K562 (cell line): ENCODE measurements around the gene DCUN1D4.

Experiments used
- ARID1B ChIP-seq: fragments of 450-650 bp; IDR thresholded peaks from 2 replicates; pipeline ENCODE4 v1.6.1; 2016; ENCODE audit warnings: antibody characterized with exemption, mild to moderate bottlenecking, inconsistent platforms
- BHLHE40 ChIP-seq: IDR thresholded peaks from 2 replicates; pipeline ENCODE4 v1.6.1; 2011; ENCODE audit warnings: low read length, improper control_type of control experiment
- EZH2 ChIP-seq: IDR thresholded peaks from 2 replicates; pipeline ENCODE4 v1.6.1; 2012; ENCODE audit warnings: low read depth, mild to moderate bottlenecking, inconsistent platforms, low read length, borderline replicate concordance
- FOSL1 ChIP-seq: fragments of 200-800 bp; sonication (Bioruptor generic); conservative IDR thresholded peaks from 2 replicates; pipeline ENCODE4 v1.6.1; 2016; ENCODE audit warnings: missing genetic modification characterization, missing compliant biosample characterization
- SP2 ChIP-seq: IDR thresholded peaks from 2 replicates; pipeline ENCODE4 v1.6.1; 2011; ENCODE audit warnings: mild to moderate bottlenecking, low read depth, low read length, moderate library complexity; ENCODE audit not compliant: poor library complexity, severe bottlenecking; ENCODE audit errors: extremely low read depth
- TFAM ChIP-seq: fragments of 250-450 bp; sonication (Bioruptor Pico); conservative IDR thresholded peaks from 2 replicates; pipeline ENCODE4 v1.5.0; 2021; ENCODE audit warnings: mild to moderate bottlenecking, moderate library complexity
- ZNF77 ChIP-seq: fragments of 250-450 bp; sonication (Bioruptor Pico); IDR thresholded peaks from 2 replicates; pipeline ENCODE4 v1.5.0; 2020
- TF ChIP-seq, protein P1 (sequence below), 2 experiments: fragments of 450-650 bp; formaldehyde crosslinking in 1 of 2; IDR thresholded peaks; 2 replicates each; pipeline versions ENCODE4 v1.4.0 to v1.6.1; 2014 to 2020; ENCODE audit warnings: mild to moderate bottlenecking in 2 of 2, borderline replicate concordance in 1 of 2, low read depth in 1 of 2

DNA sequence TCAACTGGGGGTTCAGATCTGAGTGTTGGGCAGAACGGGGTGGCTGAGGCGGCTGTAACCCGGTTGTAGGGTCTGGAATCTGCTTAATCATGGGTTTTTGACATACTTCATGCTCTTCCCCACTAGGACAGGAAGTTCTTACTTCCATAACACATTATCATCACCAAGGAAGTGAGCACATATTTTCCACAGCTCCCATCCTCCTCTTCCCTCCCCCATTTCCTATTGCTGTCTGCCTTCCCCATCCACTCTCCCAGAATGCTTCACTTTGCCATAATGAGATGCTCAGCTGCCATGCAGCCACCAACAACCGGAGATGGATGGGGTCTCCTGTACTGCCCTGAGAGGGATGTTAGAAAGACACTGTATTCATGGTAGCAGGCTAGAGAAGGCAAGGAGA, 6.4 kb upstream of the DCUN1D4 start:
- no peak; the same call in 1 of the 2 replicates for TF ChIP-seq FOSL1 (tag)
- TF ChIP-seq, protein P1, sequence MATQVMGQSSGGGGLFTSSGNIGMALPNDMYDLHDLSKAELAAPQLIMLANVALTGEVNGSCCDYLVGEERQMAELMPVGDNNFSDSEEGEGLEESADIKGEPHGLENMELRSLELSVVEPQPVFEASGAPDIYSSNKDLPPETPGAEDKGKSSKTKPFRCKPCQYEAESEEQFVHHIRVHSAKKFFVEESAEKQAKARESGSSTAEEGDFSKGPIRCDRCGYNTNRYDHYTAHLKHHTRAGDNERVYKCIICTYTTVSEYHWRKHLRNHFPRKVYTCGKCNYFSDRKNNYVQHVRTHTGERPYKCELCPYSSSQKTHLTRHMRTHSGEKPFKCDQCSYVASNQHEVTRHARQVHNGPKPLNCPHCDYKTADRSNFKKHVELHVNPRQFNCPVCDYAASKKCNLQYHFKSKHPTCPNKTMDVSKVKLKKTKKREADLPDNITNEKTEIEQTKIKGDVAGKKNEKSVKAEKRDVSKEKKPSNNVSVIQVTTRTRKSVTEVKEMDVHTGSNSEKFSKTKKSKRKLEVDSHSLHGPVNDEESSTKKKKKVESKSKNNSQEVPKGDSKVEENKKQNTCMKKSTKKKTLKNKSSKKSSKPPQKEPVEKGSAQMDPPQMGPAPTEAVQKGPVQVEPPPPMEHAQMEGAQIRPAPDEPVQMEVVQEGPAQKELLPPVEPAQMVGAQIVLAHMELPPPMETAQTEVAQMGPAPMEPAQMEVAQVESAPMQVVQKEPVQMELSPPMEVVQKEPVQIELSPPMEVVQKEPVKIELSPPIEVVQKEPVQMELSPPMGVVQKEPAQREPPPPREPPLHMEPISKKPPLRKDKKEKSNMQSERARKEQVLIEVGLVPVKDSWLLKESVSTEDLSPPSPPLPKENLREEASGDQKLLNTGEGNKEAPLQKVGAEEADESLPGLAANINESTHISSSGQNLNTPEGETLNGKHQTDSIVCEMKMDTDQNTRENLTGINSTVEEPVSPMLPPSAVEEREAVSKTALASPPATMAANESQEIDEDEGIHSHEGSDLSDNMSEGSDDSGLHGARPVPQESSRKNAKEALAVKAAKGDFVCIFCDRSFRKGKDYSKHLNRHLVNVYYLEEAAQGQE (IDR thresholded peaks at IDR 0.05; ENCODE audit: borderline replicate concordance), result no peak
- TF ChIP-seq, protein P1 (CRISPR knock-in tag; IDR thresholded peaks at IDR 0.05; ENCODE audit: low read depth), result no peak
- no peak for TF ChIP-seq EZH2
- no peak for TF ChIP-seq SP2
- no peak for TF ChIP-seq TFAM
- no peak for TF ChIP-seq ARID1B
- TF ChIP-seq BHLHE40, result no peak
- no peak for TF ChIP-seq ZNF77
